Mesodermal cell (in vitro differentiated cells): ENCODE data around the gene CEBPB.
A peak's percentile ranks its signal among the peaks of the same experiment; 100 is the strongest.
"Not testable (repeated sequence)": the region's sequence is repeated elsewhere in the genome, so short reads cannot be mapped to it uniquely, and the experiment has no call there.

ENCODE experiments used
- H3K27ac ChIP-seq: 2 replicates; pipeline ENCODE4 v1.7.0; 2013; ENCODE audit warnings: mild to moderate bottlenecking, low read depth, low read length, moderate library complexity; ENCODE audit not compliant: severe bottlenecking
- H3K36me3 ChIP-seq: 2 replicates; pipeline ENCODE4 v1.7.1; 2013; ENCODE audit warnings: mild to moderate bottlenecking, low read length, moderate library complexity; ENCODE audit not compliant: control insufficient read depth, insufficient read depth
- H3K4me1 ChIP-seq: one replicate; pipeline ENCODE4 v1.7.1; 2013; ENCODE audit warnings: mild to moderate bottlenecking, low read length; ENCODE audit not compliant: insufficient read depth, control insufficient read depth, poor library complexity, severe bottlenecking
- H3K4me3 ChIP-seq: 2 replicates; pipeline ENCODE4 v1.7.0; 2013; ENCODE audit warnings: low read length, control low read depth, mild to moderate bottlenecking; ENCODE audit not compliant: insufficient read depth, poor library complexity, severe bottlenecking; ENCODE audit errors: extremely low read depth
- H3K9me3 ChIP-seq: 2 replicates; pipeline ENCODE4 v1.7.1; 2013; ENCODE audit warnings: mild to moderate bottlenecking, low read length, moderate library complexity; ENCODE audit not compliant: control insufficient read depth
- WGBS, 2 experiments: methylation state at CpG; one replicate each; pipeline ENCODE4 v1.1.5; 2013; ENCODE audit warnings: missing lambda C conversion rate in 2 of 2; ENCODE audit not compliant: insufficient coverage in 2 of 2; 5-methylcytosine and 5-hydroxymethylcytosine counted together

The CEBPB gene

DNA sequence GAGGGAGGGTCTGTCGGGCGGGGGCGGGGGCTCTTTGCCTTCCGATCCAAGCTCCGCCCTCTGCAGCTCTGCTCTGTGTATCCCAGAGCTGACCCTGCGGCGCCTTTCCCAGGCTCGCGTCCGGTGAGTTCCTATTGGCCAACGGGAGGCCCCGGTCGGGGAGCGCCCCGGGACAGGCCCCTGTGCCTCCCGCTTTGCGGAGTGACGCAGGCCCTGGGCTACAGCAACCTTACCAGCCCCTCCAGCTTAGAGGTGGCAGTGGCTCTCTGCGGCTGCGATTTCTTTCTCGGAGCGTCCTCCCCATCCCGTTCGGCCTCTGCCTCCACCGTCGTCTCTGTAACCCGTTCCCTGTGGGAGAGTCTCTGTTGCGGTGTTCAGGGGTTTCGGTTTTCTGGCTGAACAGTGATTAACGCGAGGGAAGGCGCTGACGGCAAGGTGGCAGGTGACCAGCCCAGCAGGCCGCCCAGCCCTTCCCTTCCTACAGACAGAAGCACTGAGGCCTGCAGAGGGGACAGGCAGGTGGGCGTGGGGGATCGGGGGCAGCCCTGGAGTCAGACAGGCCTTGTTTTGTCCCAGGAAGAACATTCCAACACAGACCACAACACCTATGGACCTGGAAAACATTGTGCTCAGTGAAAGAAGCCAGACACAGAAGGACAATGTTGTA is 18.1 kb upstream of the CEBPB start:
- Histone ChIP-seq H3K4me1 (peaks cover 16% of the 10 kb centered on the region), H3K9me3 (no peaks in the 10 kb centered on the region), H3K36me3 (no peaks in the 10 kb centered on the region), H3K4me3 (peak overlapping the region; percentile 46), H3K27ac (peak overlapping the region; percentile 92)
- 0 to 4% methylated on average over 23 of the region's 36 CpGs for WGBS, 2 experiments

GRCh38 chr20:50174456-50174855 is 16.2 kb upstream of the CEBPB start:
- 78 to 80% methylated on average over 5 of the region's 5 CpGs for WGBS, 2 experiments
- Histone ChIP-seq H3K36me3 (no peaks in the 10 kb centered on the region), H3K9me3 (no peaks in the 10 kb centered on the region), H3K4me3 (no peak overlapping the region), H3K4me1 (peaks cover 16% of the 10 kb centered on the region), H3K27ac (no peak overlapping the region)

GRCh38 chr20:50175938-50176933 is 14.4 kb upstream of the CEBPB start:
- H3K9me3 ChIP-seq, result no peaks in the 10 kb centered on the region
- H3K4me1 ChIP-seq, result peaks cover 9% of the 10 kb centered on the region
- H3K27ac ChIP-seq, result no peak overlapping the region
- no peak overlapping the region for H3K4me3 ChIP-seq
- no peaks in the 10 kb centered on the region for H3K36me3 ChIP-seq
- 94 to 96% methylated on average over 8 to 13 of the region's 18 CpGs for WGBS, 2 experiments

DNA sequence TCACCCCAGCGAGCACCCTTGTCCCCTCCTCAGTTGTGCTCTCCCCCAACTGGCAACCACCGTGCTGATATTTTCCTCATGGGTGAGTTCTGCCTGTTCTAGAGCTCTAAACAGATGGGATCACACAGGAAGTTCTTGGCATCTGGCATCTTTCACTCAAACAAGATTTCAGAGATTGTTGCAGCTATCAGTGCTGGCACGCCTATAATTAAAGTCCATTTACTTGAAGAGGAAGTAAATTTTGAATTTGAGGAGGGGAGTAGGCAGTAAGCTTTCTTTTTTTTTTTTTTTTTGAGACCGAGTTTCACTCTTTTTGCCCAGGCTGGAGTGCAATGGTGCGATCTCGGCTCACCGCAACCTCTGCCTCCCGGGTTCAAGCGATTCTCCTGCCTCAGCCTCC is 12.0 kb upstream of the CEBPB start:
- H3K36me3 ChIP-seq, H3K4me3 ChIP-seq, H3K27ac ChIP-seq, H3K4me1 ChIP-seq, H3K9me3 ChIP-seq: not testable (repeated sequence)
- WGBS, 2 experiments, result 87 to 100% methylated on average over 2 of the region's 9 CpGs

- 97 to 99% methylated on average over 7 to 9 of the region's 10 CpGs for WGBS, 2 experiments
- H3K4me3 ChIP-seq, result no peak overlapping the region
- H3K36me3 ChIP-seq, result no peaks in the 10 kb centered on the region
- no peaks in the 10 kb centered on the region for H3K4me1 ChIP-seq
- H3K9me3 ChIP-seq, result no peaks in the 10 kb centered on the region
- no peak overlapping the region for H3K27ac ChIP-seq
Measured at GRCh38 chr20:50181344-50181743, 9.3 kb upstream of the CEBPB start.

GRCh38 chr20:50182346-50182745 is 8.3 kb upstream of the CEBPB start:
- H3K4me1 ChIP-seq, result no peaks in the 10 kb centered on the region
- no peaks in the 10 kb centered on the region for H3K9me3 ChIP-seq
- no peaks in the 10 kb centered on the region for H3K36me3 ChIP-seq
- H3K27ac ChIP-seq, result no peak overlapping the region
- H3K4me3 ChIP-seq, result no peak overlapping the region
- 80 to 100% methylated on average over 1 of the region's 2 CpGs for WGBS, 2 experiments

DNA sequence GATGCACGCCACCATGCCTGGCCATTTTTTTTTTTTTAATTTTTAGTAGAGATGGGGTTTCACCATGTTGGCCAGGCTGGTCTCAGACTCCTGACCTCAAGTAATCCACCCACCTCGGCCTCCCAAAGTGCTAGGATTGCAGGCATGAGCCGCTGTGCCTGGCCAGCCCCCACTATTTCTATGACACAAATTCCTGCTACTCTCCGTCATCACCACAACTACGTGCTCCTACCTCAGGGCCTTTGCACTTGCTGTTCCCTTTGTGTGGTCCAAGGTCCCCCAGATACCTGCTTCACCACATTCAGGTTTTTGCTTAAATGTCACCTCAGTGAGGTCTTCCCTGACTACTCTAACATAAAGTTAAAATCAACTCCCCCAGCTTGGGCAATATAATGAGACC is 5.2 kb upstream of the CEBPB start:
- WGBS, 2 experiments, result 88 to 100% methylated on average over 1 to 3 of the region's 5 CpGs

DNA sequence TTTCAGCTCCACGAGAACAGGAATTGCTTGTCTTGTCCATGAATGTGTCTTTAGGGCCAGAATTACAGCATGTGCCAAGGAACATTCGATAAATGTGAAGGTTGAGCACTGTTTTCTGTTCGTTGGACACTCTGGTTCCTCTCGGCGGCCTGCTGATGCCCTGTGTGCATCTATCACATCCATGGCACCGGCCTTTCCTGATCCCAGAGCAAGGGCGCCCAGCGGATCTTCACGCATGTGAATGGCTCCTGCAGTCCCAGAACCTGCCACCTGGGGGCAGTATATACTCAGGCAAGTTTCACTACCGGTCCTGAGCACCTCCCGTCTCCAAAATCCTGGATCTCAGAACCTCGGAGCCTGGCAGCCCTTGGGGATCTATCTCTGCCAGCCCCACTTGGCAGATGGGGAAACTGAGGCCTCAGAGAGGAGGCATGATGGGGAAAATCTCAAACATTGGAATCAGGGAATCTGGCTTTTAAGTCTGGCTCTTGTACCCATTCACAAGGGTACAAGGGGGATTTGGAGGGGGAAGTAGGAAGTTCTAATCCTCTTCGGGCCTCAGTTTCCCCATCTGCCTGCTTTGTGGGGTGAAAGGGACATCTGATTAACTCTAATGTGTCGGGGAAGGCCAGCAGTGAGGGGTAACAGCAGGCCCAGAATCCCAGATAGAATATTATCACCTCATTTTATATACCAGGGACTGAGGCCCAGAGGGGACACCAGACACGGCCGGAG is 4.3 kb upstream of the CEBPB start:
- WGBS, 2 experiments, result 18 to 28% methylated on average over 11 to 13 of the region's 16 CpGs
- H3K4me3 ChIP-seq, result no peak overlapping the region

More for the DNA sequence above, 5.2 kb upstream of the CEBPB start:
- Histone ChIP-seq H3K4me3 (no peak overlapping the region), H3K9me3 (no peaks in the 10 kb centered on the region), H3K4me1 (no peaks in the 10 kb centered on the region), H3K36me3 (no peaks in the 10 kb centered on the region), H3K27ac (no peak overlapping the region)

DNA sequence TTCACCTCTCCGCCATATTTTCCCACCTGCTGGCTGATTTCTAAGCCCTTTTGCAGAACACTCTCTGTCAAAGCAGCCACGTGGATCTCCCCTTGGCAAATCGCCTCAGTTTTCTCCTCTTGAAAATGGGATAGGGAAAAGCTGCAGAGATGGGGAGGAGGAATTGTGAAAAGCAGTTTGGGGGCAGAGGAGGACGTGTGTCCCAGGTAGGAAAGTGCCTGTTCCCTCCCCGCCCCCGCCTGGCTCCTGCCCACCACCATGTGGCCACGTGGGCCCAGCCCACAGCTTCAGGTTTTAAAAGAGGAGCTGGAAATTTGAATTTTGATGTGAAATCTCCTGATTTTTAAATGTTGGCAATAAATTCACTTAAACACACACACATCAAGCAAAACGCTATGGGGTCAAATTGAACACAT is 3.6 kb upstream of the CEBPB start:
- Histone ChIP-seq H3K4me1 (no peaks in the 10 kb centered on the region), H3K4me3 (no peak overlapping the region), H3K27ac (no peak overlapping the region), H3K36me3 (no peaks in the 10 kb centered on the region), H3K9me3 (no peaks in the 10 kb centered on the region)
- 79 to 81% methylated on average over 4 to 8 of the region's 8 CpGs for WGBS, 2 experiments

More for the DNA sequence above, 4.3 kb upstream of the CEBPB start:
- no peaks in the 10 kb centered on the region for H3K36me3 ChIP-seq
- no peaks in the 10 kb centered on the region for H3K9me3 ChIP-seq
- H3K27ac ChIP-seq, result no peak overlapping the region
- H3K4me1 ChIP-seq, result no peaks in the 10 kb centered on the region

DNA sequence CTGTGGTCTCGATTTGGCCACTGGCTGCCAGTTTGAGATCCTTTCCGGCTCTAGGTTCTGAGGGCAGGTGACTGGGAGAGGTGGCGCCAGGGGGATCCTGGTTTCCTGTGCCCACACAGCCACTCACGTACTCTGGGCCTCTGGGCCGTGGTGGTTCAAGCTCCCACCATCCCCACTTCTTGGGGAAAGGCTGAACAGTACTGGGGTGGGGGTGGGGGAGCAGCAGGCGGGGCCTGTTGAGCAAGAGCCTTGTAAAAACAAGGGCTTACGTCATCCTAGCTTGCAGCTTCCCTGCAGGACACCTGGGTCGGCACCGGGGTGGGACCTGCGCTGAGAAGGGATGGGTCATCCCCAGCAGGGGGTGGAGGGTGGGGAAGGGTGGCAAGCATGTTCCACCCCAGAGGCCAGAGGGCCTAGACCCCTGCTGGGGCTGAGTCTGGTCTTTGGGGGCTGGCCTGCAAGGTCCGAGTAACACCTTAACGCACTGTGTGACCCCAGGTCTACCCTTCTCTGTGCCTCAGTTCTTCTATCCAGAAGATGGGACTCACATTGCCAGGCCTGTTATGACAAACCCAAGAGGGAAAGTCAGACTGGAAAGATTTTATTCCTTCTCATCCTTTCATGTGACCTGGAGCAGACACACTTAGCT is 3.1 kb upstream of the CEBPB start:
- no peak overlapping the region for H3K4me3 ChIP-seq
- H3K4me1 ChIP-seq, result no peaks in the 10 kb centered on the region
- H3K36me3 ChIP-seq, result no peaks in the 10 kb centered on the region
- no peak overlapping the region for H3K27ac ChIP-seq
- H3K9me3 ChIP-seq, result no peaks in the 10 kb centered on the region
- 60 to 72% methylated on average over 8 of the region's 12 CpGs for WGBS, 2 experiments
